NCI-H748 (cell line): ENCODE data around the gene PPFIA1.

Experiments used
- DNase-seq: peaks from one replicate; lab custom pipeline; 2025; ENCODE audit not compliant: unreplicated experiment; lab: John Stamatoyannopoulos, UW

Gene PPFIA1

GRCh38 chr11:70428701-70429427 is 158.4 kb downstream of the PPFIA1 start:
- DNase-seq = no peak

- no peak for DNase-seq
Measured at GRCh38 chr11:70429428-70429705, 158.9 kb downstream of the PPFIA1 start.

GRCh38 chr11:70429724-70430521 is 159.4 kb downstream of the PPFIA1 start:
- DNase-seq = no peak

GRCh38 chr11:70430671-70431574 is 160.4 kb downstream of the PPFIA1 start:
- DNase-seq = no peak

GRCh38 chr11:70431611-70432010 is 161.1 kb downstream of the PPFIA1 start:
- no peak for DNase-seq

- no peak for DNase-seq
Measured at GRCh38 chr11:70432065-70432464, 161.6 kb downstream of the PPFIA1 start.

GRCh38 chr11:70432580-70432979 is 162.1 kb downstream of the PPFIA1 start:
- no peak for DNase-seq

- DNase-seq = no peak
Measured at GRCh38 chr11:70433038-70433437, 162.5 kb downstream of the PPFIA1 start.

GRCh38 chr11:70433526-70433925 is 163.0 kb downstream of the PPFIA1 start:
- no peak for DNase-seq
